HG03521 (cell line): ENCODE results near the gene TMX1.
A peak's percentile ranks its signal among the peaks of the same experiment; 100 is the strongest.

Experiments used
- ATAC-seq: cut with Tn5 transposase; IDR thresholded peaks from one replicate; pipeline ENCODE4 v1.9.1; 2021; ENCODE audit warnings: mild to moderate bottlenecking, moderate library complexity; ENCODE audit not compliant: unreplicated experiment

The TMX1 gene

GRCh38 chr14:51242545-51243490 lies 2.8 kb downstream of the TMX1 start:
- ATAC-seq: no peak

GRCh38 chr14:51244591-51244990 lies 4.5 kb downstream of the TMX1 start:
- no peak for ATAC-seq

GRCh38 chr14:51246032-51246431 lies 6.0 kb downstream of the TMX1 start:
- no peak for ATAC-seq

GRCh38 chr14:51248016-51248987 lies 8.3 kb downstream of the TMX1 start:
- ATAC-seq: peak; percentile 67

- ATAC-seq: no peak
These were observed 11.4 kb downstream of the TMX1 start for GRCh38 chr14:51251486-51251885.

- ATAC-seq: no peak
These were observed 13.8 kb downstream of the TMX1 start for GRCh38 chr14:51253880-51254279.

GRCh38 chr14:51258280-51258679 lies 18.2 kb downstream of the TMX1 start:
- ATAC-seq: no peak

GRCh38 chr14:51258788-51259187 lies 18.7 kb downstream of the TMX1 start:
- no peak for ATAC-seq

GRCh38 chr14:51260225-51260624 lies 20.2 kb downstream of the TMX1 start:
- ATAC-seq: no peak

GRCh38 chr14:51261151-51261550 lies 21.1 kb downstream of the TMX1 start:
- no peak for ATAC-seq

GRCh38 chr14:51262868-51263267 lies 22.8 kb downstream of the TMX1 start:
- ATAC-seq: no peak

- ATAC-seq: no peak
These were observed 29.6 kb downstream of the TMX1 start for GRCh38 chr14:51269634-51270033.

GRCh38 chr14:51276605-51277004 lies 36.6 kb downstream of the TMX1 start:
- no peak for ATAC-seq

GRCh38 chr14:51277753-51278415 lies 37.8 kb downstream of the TMX1 start:
- no peak for ATAC-seq

GRCh38 chr14:51282517-51282916 lies 42.5 kb downstream of the TMX1 start:
- no peak for ATAC-seq

GRCh38 chr14:51283402-51284085 lies 43.5 kb downstream of the TMX1 start:
- no peak for ATAC-seq

- ATAC-seq: no peak
These were observed 44.2 kb downstream of the TMX1 start for GRCh38 chr14:51284241-51284640.

GRCh38 chr14:51285120-51285519 lies 45.1 kb downstream of the TMX1 start:
- ATAC-seq: no peak

GRCh38 chr14:51289169-51289568 lies 49.1 kb downstream of the TMX1 start:
- no peak for ATAC-seq

- ATAC-seq: no peak
These were observed 50.1 kb downstream of the TMX1 start for GRCh38 chr14:51290132-51290531.
